ENCODE data around the gene EXD3.

Gene EXD3

DNA sequence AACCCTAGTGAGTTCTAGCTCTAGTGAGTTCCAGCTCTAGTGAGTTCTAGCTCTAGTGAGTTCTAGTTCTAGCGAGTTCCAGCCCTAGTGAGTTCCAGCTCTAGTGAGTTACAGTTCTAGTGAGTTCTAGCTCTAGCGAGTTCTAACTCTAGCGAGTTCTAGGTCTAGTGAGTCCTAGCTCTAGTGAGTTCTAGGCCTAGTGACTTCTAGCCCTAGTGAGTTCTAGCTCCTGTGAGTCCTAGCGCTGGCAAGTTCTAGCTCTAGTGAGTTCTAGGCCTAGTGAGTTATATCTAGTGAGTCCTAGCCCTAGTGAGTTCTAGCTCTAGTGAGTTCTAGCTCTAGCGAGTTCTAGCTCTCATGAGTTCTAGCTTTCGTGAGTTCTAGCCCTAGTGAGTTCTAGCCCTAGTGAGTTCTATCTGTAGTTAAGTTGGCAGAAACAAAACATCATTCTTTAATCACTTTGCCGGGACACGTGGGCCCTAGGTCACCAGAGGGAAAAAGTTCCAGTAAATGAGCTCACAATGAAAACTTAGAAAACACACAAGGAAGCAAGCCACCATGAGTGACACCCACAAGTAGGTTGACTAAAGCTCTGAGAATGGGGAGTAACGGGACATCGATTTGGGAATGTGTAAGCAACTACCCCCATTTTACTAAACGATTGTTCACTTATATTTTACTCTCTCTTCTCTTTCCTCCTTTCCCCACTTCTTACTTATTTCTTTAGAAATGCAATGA, 47.5 kb downstream of the EXD3 start:
- DNase-seq, result no peak

DNA sequence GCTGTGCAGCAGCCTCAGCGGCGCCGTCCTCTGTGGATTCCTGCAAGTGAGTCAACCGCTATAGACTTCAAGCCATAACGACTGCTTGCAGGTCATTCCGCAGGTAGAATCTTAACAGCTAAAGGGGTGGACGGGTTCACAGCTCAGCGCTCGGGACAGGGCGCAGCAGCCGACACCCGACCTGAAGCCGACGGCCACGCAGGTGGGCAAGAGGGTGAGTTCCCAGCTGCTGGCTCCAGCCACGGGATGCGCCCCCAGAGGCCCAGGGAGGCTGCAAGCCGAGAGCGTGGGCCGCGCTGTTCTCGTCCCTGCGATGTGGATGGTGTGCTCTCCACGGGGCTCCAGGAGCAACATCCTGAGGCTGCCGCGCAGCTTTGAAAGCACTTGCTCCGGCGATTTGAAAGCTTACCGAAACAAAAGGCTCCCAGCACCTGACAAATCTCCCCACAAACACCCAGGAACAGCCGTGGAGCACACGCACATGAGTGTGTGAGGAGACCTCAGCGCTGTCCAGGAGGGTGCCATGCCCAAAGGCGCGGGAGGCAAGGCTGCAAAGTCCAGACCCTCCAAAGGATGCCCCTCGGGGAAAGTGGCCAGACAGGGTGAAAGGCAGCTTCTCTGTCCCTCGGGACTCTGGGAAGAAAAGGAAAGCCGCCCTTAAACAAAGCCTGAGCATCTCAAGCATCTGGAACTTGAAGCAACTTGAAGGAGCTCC, 48.7 kb downstream of the EXD3 start:
- DNase-seq, result no peak

DNA sequence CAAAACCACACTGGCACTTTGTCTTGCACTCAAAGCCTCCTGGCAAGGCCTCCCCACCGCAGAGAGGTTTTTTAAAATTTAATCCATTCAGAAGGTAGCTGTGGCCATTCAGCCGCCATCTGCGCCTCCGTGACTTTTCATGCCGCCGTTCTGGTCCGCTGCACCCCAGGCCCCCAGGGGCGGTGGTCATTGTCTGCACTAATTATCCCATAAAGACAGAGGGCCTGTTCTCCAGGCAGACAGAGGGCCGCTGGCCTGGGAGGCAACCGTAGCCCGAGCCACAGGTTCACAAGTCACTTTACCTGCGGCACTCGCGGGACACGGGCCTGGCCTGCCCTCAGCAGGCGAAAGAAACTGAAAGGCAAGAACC, 49.4 kb downstream of the EXD3 start:
- no peak for DNase-seq

DNA sequence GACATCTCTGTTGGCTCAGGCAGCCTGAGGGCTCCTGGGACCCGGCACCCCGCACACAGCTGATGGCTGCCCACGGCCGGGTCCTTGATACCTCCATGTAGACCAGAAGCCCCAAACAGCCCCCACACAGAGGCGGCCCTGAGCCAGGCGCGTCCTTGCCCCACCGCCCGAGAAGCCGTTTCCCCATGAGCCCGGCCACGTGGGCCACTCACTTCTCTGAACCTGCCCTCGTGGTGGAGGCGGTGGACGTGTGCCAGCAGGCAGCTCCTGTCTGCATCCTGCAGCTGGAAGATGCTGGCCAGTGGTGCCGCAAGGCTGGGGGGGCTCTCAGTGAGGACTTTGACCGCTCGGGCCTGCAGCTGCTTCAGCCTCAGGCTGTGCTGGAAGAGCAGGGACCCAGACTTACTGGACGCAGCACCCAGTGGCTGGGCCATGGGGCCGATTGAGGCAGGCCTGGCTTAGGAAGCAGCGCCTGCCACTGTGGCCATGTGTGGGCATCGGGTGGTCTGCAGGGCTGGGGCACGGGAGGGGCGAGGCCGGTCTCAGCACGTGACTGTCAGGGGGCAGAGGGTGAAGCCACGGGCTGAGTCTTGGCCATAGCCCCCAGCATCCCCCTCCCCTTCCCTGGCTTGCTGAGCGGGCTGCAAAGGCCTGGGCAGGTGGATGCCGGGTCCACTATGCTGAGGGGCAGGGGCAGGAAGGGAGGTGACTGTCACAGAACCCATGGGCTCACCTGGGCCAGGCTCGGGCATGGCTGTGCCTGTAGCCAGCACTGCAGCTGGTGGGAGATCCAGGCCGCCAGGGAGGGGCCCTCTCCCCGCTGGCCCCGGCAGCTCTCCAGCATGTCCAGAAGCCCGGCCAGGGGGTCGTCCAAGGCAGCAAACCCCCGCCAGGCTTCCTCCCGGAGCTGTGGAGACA, 50.0 kb downstream of the EXD3 start:
- no peak for DNase-seq

DNA sequence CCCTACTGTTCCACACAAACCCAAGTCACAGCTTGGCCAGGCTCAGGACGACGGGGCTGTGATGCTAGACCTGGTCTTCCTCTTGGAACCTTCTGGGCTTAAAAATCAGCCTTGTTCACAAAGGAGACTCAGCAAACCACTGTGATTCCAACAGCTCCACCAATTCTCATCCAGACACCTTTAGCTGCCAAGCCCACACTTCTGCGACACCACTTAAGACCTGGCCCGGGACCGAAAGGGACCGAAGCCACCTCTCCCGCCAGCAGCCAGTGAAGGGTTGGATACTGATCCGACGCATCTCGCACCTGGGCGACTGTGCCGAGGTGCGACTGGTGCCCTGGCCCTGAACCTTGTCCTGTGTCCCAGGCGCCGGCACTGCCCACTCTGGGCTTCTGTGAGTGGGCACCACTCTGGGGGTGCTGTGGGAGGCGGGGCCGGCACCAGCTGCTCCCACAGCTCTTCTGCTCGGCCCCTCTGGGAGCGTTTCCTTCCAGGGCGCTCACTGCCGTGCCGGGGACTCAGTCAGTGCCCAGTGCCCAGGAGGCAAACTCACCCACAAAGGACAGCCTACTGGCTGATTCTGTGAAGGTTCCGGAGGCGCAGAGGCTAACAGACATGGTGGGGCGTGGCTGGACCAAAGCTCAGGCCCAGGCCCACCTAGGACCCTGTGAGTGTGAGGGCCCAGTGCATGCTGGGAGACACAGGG, 50.9 kb downstream of the EXD3 start:
- DNase-seq, result no peak

DNA sequence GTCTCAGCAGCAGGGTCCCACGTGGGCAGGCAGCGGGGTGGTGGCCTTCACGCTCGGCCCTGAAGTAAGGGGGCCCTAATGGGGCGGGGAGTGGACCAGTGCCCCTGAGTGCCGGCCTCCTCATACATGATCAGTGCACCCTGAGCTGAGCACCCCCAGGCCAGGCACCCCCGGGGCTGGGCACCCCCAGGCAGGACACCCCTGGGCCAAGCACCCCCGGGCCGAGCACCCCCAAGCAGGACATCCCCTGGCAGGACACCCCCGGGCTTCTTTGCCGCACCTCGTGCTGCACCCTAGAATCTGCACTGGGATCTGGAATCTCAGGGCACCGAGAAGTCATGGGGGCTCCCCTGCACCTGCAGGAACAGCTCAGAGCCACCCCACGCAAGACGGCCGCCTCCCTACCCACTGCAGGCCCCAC, 51.4 kb downstream of the EXD3 start:
- DNase-seq, result no peak

DNA sequence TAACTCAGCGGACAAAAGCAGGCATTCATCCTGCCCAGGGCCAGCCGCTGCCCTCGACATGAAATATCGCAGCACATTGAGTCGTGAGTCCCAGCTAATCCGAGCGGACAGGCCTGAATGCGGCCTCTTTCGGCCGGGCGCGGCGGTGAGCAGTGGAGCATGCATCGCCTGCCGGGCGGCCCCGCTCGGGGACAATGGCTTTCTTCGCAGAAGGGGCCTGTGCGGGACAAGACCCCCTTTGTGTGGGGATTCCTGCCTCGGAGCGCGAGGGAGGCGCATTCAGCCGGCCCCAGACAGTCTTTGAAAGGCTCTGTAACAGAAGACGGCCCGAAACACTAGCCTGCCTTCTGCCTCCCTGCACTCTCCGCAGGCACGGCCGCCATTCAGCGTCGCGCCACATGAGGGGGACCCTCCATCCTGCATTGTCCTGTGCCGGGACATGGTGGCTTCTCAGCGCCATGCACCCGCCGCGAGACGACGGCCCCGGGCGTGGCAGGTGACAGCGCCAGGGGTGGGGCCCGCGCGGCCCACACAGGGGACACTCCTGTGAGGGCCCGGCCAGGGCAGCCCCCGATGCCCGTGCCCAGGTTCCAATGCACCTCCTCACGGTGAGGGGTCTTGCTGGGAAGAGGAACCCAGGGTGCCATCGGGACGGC, 52.0 kb downstream of the EXD3 start:
- no peak for DNase-seq

DNA sequence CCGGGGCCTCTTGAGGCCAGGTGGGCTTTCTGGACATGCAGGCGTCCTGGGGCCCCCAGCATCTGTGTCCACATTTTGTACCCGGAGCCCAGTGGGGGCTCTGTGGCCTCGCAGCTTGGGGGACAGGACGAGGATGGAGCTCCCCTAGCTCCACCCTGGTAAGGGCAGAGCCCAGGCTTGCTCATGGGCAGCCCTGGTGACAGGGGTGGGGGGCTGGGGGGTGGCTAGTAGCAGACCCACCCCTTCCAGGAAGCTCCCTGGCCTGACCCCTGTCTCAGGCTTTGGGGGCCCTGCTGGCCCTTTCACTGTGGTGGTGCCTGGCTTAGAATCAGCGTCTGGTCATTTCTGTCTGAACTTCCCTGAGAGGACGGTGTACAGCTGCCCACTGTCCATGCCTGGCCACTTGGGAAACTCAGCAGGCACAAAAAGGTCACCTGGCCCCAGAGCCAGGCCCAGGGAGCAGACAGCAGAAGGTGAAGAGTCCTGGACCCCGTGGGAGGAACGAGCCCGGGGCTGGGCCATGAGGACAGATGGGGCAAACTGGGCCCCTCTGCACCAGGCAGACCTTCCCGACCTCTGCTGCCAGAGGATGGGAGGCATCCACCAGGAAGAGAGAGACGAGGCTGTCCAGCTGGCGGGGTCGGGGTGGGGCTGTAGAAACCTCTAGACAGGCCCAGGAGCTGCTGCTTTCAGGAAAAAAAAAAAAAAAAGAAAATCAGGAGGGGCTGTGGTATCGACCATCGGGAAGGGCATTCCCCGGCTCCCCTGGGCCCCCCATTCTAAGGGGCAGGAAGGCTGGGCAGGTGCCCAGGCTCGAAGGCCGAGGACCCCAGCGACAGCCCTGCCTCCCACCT, 52.8 kb downstream of the EXD3 start:
- no peak for DNase-seq

DNA sequence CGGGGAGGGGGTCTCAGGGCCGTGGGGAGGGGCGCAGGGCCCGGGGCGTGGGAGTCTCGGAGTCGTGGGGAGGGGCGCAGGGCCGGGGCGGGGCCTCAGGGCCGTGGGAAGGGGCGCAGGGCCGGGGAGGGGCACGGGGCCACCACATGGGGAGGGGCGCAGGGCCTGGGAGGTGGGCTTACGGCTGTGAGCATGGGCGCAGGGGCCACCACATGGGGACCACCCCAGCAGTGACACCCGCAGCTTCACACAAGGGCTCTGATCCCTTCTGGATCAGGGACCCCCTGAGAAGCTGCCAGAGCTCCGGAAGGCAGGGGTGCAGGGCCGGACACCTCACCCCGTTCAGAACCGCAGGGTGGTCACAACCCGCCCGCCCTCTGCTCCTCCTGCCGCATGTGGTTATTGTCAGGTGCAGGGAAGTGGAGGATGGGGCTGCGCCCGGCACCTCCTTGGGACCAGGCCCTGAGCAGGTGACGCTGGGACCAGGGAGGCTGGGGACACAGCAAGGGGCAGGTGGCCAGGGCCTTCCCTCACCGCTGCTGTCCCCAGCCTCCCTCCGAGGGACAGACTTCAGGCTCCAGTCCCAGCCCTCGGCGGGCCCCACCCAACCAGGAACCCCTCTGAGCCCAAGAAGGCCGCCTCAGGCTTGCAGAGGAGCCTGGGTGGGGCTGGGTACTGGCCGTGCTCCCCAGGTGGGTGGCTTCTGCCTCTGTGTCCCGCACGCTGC, 53.7 kb downstream of the EXD3 start:
- no peak for DNase-seq

DNA sequence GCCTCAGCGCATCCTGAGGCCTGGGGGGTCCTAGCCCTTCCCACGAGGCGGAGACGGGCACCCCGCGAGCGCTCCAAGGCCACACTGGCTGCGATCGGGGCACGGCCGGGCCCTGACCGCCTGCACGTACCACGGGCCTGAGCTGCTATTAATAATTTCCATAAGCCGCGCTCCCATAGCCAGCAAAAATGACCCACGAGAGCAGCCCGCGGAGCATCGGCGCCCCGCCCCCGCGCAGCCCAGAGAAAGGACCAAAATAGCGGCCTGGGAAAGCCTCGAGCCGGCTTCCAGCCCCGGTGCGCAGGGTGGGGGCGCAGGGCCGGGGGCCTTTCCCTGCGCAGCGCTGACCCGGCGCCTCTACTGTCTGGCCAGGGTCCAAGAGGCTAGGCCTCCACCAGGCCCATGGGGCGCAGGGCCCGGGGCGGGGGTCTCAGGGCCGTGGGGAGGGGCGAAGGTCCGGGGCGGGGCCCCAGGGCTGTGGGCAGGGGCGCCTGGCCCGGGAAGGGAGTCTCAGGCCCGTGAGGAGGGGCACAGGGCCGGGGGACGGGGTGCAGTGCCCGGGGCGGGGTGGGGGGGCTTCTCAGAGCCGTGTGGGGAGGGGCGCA, 54.4 kb downstream of the EXD3 start:
- no peak for DNase-seq

DNA sequence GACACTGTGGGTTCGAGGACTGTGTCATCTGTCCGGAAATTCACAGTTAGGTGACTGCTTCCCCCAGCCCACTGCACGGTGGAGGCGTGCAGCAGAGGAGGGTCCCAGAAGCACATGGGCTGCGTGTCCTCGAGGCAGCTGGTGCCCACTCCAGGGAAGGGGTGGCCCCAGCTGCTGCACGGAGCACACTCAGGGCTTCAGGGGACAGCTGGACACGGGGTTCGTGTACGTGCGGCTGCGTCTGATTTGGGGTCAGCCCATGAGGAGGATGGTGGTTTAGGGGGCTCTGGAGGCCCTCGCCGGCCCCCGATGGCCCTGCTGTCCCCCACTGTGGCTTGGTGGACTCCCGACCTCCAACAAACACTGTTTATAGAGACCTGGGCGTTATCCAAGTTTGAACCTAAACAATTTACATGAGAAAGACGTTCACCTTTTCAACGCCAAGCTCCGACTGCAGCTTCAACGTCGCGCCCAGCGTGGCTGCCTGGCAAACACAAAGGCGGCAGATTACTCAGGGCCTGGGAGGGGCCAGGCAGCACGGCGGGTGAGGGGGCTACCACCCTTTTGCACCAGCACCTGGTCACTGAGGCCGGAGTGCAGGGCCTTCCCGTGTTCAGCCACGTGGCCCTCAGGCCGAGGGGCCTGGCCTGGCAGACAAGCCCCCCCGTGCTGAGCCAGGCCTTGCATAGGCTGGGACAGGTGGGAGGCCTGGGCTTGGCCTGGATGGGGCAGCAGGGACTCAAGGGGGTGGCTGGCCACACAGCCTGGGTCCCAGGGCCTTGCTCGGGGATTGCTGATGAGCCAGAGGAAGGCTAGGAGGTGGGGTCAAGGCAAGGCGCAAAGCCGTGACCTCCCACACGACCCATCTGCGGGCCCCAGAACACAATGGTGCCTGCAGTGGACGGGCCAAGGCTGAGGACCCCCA, 55.2 kb downstream of the EXD3 start:
- no peak for DNase-seq

DNA sequence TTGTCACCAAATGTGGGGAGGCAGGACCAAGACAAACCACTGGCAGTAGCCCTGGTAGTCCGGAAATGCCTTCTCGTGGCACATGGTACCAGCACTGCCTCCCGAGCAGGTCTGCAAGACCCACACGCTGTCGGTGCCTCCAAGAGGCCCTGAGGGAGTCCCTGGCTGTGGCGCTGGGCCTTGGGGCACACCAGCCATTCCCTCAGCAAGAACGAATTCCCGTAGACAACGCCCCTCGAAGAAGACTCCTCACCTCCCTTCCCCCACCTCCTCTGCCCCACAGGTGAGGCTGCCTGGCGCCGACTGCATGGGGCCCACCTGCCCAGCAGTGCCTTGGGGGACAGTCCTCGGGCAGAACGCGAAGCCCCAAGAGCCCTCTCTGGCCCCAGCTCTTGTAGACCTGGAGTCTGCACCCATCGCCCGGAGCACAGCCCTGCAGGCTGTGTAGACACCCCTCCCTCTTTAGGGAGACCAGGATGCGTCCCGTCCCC, 56.0 kb downstream of the EXD3 start:
- DNase-seq, result no peak

DNA sequence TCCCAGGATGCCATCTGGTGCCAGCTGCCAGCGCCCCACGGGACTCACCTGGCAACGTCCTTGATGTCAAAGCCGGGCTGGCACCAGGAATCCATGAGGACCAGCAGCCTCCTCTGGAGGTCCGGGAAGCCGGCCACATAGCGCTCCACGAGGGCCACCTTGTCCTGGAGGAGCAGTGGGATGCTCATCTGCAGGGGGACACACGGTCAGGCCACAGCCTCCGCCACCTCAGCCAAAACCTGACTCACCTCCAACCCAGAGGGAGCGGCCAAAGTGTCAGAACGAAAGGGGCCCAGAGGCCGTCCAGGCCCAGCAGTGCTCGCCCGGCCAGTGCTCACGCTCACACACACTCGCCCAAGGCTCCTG, 56.5 kb downstream of the EXD3 start:
- no peak for DNase-seq

DNA sequence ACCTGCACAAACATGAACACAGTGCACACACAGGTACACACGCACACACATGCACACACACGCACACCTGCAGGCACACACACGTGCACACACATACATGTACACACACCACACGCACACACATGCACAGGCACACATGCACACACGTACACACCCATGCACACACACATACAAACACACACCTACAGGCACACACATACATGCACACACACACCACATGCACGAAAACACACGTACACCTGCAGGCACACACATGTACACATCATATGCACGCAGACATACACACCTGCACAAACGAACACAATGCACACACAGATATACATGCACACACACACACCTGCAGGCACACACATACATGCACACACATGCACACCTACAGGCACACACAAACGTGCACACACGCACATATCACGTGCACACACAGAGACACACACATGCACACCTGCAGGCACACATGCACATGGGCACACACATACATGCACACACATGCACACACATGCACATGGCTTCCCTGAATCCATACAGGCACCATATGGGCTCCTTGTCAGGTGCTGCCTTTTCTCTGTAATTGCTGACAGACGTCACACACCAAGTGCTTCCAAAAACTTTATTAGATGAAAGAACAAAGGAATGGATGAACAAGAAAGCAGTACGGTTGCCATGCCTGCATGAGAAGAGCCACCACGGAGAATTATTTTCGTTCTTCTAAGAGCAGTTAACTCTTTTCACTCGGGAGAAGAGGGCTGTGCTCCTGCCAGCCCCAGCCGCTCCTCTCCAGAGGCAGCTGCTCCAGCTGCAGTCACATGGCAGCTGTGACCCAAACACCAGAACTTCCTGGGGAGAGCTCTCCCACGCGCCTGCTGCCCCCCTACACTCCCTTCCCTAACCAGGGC, 57.2 kb downstream of the EXD3 start:
- DNase-seq, result peak; percentile 34

DNA sequence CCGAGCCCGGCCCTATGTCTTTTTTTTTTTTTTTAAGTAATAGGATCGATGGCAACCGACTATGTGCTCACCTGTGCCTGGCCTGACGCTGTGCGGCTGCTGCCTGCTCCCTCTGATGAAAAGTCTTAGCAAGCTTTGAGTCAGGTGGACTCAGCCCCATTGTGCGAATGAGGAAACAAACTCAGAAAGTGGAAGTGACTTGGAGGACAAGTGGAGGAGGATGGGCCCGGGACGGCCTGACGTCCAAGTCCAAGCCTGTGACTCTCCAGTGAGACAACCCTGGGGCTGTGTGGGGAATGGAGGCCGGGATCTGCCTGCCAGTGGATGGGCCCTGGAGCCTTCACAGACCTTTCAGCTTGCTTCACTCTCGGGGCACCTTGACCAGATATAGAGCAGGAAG, 57.9 kb downstream of the EXD3 start:
- no peak for DNase-seq

DNA sequence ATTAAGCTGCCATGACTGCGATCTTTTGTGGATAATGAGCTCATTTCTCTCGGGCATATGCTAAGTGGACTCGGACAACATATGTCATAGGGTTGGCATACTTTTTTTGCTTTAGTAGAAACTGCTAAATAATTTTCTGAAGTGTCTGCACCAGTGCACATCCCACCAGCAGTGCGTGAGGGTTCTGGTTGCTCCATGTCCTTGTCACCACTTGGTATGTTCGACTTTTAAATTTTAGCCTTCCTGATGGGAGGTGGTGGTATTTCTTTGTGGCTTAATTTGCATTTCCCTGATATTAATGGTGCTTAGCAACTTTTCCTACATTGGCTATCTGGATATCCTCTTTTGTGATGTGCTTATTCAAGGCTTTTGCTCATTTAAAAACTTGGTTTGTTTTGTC, 63.1 kb downstream of the EXD3 start:
- DNase-seq, result no peak

DNA sequence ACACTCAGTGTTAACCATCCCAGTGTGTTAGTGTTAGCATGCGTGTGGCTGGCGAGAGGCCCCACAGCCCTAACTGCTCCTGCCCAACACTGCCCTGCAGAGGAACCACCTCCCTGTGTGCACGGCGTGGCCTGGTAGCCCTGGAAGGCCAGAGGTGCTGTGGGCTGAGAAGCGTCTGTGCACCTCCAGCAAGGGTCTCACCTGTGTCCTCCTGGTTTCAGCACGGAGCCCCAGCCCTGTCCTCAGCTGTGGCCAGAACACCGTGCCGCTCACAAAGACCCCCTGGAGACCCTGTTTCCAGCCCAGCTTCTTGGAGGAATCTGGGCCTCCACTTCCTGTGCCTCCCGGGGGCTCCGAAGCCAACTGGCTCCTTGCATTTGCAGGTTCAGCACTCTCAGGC, 64.8 kb downstream of the EXD3 start:
- no peak for DNase-seq

DNA sequence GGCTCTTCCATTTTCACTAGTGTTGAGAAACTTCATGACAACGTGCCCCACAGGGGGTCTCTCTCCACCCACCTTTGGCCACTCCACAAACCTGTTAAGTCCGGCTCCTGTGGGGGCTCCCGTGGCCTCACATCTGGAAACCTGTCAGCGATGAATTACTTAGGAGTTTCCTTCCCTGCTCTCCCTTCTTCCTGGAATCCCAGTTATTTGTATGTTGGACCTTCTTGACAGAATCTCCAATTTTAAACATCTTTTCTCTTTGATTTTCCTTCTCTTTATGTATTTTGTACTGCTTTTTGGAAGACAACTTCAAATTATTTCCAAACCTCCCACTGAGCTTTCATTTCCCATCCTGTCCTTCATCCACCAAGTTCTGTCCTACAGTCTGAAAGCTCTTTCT, 65.8 kb downstream of the EXD3 start:
- DNase-seq, result no peak

All from COR-L47 (cell line).